ENCODE results near the gene CHST6. TPM values are rescaled to one million over a fixed set of nuclear protein-coding genes. Genes with fewer than 3 reads are reported as not detected.
A peak's percentile ranks its signal among the peaks of the same experiment; 100 is the strongest.
"Not testable (repeated sequence)": the region's sequence is repeated elsewhere in the genome, so short reads cannot be mapped to it uniquely, and the experiment has no call there.

The CHST6 gene
- total RNA-seq, 1 experiment from 2014 or later = 6.8 TPM

DNA sequence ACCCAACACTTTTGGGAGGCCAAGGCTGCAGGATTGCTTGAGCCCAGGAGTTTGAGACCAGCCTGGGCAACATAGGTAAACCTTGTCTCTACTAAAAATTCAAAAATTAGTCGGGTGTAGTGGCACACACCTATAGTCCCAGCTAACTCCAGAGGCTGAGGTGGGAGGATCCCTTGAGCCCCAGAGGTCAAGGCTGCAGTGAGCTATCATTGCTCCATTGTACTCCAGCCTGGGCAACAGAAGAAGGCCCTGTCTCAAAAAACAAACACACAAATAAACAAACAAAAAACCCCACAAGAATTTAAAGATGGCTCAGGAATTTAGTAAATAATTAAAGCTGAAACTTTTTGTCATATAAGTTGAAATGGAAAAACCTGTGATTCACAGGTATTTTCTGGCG, 28.5 kb downstream of the CHST6 start:
- peaks cover 13% of the 10 kb centered on the region for H3K4me1 ChIP-seq (replicated peaks; ENCODE audit: insufficient read depth)
- peaks cover 14% of the 10 kb centered on the region for H4K20me1 ChIP-seq (ENCODE audit: insufficient read depth)
- H3K79me2 ChIP-seq (ENCODE audit: low read depth) = peaks cover 23% of the 10 kb centered on the region
- DNase-seq = no peak
- H3K36me3 ChIP-seq (ENCODE audit: low read depth) = 0 out of 2 replicates have a peak, but pooled peaks cover under 1% of the 10 kb centered on the region
- POLR2A ChIA-PET (ENCODE audit: unreplicated experiment) = no interaction called here
- intact Hi-C loops (cut with micrococcal nuclease; ENCODE audit: unreplicated experiment) = loop anchor here (10.0 kb wide), 1 partner anchor 272 kb away; no protein-coding TSS in a partner anchor
- no peak overlapping the region for H2AFZ ChIP-seq
- no peaks in the 10 kb centered on the region for H3K9me3 ChIP-seq (ENCODE audit: insufficient read depth, low read depth)
- no peaks in the 10 kb centered on the region for H3K27me3 ChIP-seq (ENCODE audit: insufficient read depth, low read depth)
- no peak overlapping the region for H3K4me2 ChIP-seq
- H3F3A ChIP-seq (ENCODE audit: insufficient read depth, low read depth) = peaks cover 9% of the 10 kb centered on the region; the same call in 1 of the 2 replicates
- H3K4me3 ChIP-seq = no peak overlapping the region
- no peak overlapping the region for H3K27ac ChIP-seq
- CTCF ChIA-PET = no interaction called here
- TF ChIP-seq CTCF (conservative IDR thresholded peaks at IDR 0.05) (no peak), EZH2 (IDR thresholded peaks at IDR 0.05; ENCODE audit: low read depth) (no peak)
- BruUV-seq (replicated peaks) = no TSS peak
- H3K9me2 ChIP-seq (ENCODE audit: insufficient read depth) = no peaks in the 10 kb centered on the region

DNA sequence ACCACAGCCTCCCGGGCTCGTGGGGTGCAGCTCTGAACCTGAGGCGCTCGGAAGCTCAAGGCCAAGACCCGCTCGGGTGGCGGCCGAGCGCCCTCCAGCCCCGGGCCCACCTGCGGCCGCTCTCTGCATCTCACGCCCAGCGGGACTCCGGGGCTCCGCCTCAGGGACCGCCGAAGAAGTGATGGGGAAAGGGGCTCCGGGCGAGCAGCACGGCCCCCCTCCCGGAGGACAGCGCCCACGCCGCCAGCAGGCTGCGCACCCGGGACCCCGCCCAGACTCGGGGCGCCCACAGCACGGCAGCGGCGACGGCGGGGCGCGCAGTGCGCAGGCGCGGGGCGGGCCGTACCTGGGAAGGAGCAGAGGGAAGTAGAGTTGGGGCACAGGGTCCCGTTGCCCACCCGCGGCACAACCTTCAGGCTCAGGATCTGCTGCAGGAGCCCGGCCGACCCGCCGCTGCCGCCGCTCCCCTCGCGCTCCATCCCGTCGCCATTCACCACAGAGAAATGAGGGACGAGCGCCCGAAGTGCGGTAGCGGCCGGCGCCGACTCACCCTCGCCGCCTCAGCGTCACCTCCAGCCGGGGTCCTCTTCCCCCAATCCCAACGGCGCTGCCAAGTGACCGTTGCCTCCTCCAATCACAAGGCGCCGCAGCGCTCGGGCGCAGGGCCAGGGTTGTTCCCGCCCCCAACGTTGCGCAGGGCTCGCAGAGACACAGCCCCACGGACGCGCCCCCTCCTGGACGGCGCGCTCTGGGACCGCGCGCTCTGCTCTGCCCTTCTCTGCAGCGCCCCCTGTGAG, 30.9 kb downstream of the CHST6 start, which contains the start of gene TMEM170A:
TSS of gene TMEM170A (minus strand) at position 568 of the 797 bp plus-strand sequence. CDS start at position 479, 89 bp downstream.
- Histone ChIP-seq H4K20me1 (ENCODE audit: insufficient read depth) (peaks cover 25% of the 10 kb centered on the region), H3K4me1 (replicated peaks; ENCODE audit: insufficient read depth) (peaks cover 18% of the 10 kb centered on the region), H2AFZ (peak within 1 kb of the TSS; percentile 90), H3F3A (ENCODE audit: insufficient read depth, low read depth) (peaks cover 5% of the 10 kb centered on the region; the same call in 1 of the 2 replicates), H3K79me2 (ENCODE audit: low read depth) (peaks cover 47% of the 10 kb centered on the region), H3K9me3 (ENCODE audit: insufficient read depth, low read depth) (no peaks in the 10 kb centered on the region), H3K36me3 (ENCODE audit: low read depth) (0 out of 2 replicates have a peak, but pooled peaks cover 6% of the 10 kb centered on the region), H3K27me3 (ENCODE audit: insufficient read depth, low read depth) (no peaks in the 10 kb centered on the region), H3K4me2 (peak within 1 kb of the TSS; percentile 83), H3K9me2 (ENCODE audit: insufficient read depth) (no peaks in the 10 kb centered on the region), H3K4me3 (peak within 1 kb of the TSS; percentile 61), H3K27ac (peak within 1 kb of the TSS; percentile 45)
- DNase-seq = peak; percentile 91 to 99
- CTCF ChIA-PET = interaction anchor here (0.5 to 1.4 kb wide), 6 partner anchors 24 to 765 kb away, joined by 3 to 10 read pairs (median 4); partner anchors contain the start of genes BCAR1, KARS1 and TERF2IP
- TSS peak; percentile 74 for BruUV-seq (replicated peaks)
- POLR2A ChIA-PET (ENCODE audit: unreplicated experiment) = interaction anchor here (0.6 to 0.8 kb wide), 2 partner anchors 228 to 731 kb away, joined by 4 to 5 read pairs; no protein-coding TSS in a partner anchor
- intact Hi-C loops (cut with micrococcal nuclease; ENCODE audit: unreplicated experiment) = loop anchor here (1.0 to 10.0 kb wide), 4 partner anchors 30 to 270 kb away; partner anchors contain the start of gene ADAT1
- TF ChIP-seq CTCF (conservative IDR thresholded peaks at IDR 0.05) (peak; percentile 100), EZH2 (IDR thresholded peaks at IDR 0.05; ENCODE audit: low read depth) (no peak)

DNA sequence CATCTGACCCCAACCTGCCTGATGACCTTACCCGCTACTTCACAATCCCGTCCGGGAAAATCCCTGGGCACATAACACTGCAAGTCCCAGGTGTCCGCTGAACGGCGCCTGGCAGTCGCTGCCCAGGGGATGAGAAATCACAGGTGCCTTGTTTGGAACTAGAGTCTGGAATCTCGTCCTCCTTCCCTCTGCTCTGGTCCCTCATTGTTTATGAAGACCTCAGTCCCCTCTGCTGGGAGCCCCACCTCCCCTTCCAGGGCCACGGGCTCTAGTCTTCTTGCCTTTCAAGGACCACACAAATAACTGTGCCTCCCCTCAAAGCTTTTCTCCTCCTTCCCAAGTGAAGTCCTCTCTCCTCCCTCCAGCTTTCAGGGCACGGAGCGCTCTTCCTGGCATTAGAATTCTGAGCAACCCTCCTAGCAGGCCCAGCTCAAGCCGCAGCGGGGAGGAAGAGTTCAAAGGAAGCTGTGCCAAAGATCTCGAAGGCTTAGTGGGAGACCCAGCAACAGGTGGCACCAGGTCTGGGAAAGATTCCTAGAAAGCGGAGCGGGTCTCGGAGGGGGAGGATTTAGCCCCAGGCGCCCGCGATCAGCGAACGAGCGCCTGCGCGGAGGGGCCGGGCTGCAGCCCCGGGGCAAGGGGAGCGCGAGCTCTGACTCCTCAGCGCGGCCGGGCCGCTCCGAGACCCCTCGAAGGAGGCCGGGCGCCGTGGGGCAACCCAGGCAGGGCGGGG, 31.7 kb downstream of the CHST6 start:
- peak overlapping the region; percentile 61 for H3K4me3 ChIP-seq
- peak in 1 of 2 experiments; percentile 62 for DNase-seq
- ChIA-PET POLR2A (ENCODE audit: unreplicated experiment) (interaction anchor here (0.6 kb wide), 2 partner anchors 42 to 227 kb away, joined by 3 to 4 read pairs; no protein-coding TSS in a partner anchor), CTCF (interaction anchor here (0.5 to 0.7 kb wide), 4 partner anchors 28 to 766 kb away, joined by 3 to 4 read pairs (median 3); partner anchors contain the start of genes KARS1 and TERF2IP)
- not testable (repeated sequence) for H3K27me3 ChIP-seq (ENCODE audit: insufficient read depth, low read depth); H3K9me3 ChIP-seq (ENCODE audit: insufficient read depth, low read depth); H3K9me2 ChIP-seq (ENCODE audit: insufficient read depth); H3K27ac ChIP-seq; H3F3A ChIP-seq (ENCODE audit: insufficient read depth, low read depth); H3K36me3 ChIP-seq (ENCODE audit: low read depth)
- H3K79me2 ChIP-seq (ENCODE audit: low read depth) = peaks cover 55% of the 10 kb centered on the region
- peak overlapping the region; percentile 83 for H3K4me2 ChIP-seq
- H2AFZ ChIP-seq = peak overlapping the region; percentile 90
- TSS peak; percentile 61 for BruUV-seq (replicated peaks)
- H3K4me1 ChIP-seq (replicated peaks; ENCODE audit: insufficient read depth) = peaks cover 18% of the 10 kb centered on the region
- intact Hi-C loops (cut with micrococcal nuclease; ENCODE audit: unreplicated experiment) = loop anchor here (1.0 to 10.0 kb wide), 4 partner anchors 29 to 269 kb away; partner anchors contain the start of gene ADAT1
- peaks cover 27% of the 10 kb centered on the region for H4K20me1 ChIP-seq (ENCODE audit: insufficient read depth)

All from PC-9 (cell line).